RWPE2 (cell line): Measurements from ENCODE around the gene ACHE.
"Not testable (repeated sequence)": the region's sequence is repeated elsewhere in the genome, so short reads cannot be mapped to it uniquely, and the experiment has no call there.

ENCODE experiments used
- ATAC-seq: fragments of 200-7000 bp; cut with Tn5 transposase; 3 replicates; pipeline ENCODE4 v1.9.1; 2021; ENCODE audit warnings: low read depth
- DNase-seq: peaks from one replicate; pipeline ENCODE4 v3.0.0-alpha.2; 2020; ENCODE audit warnings: low spot score
- H3K27ac ChIP-seq: fragments of 450-650 bp; 2 replicates; pipeline ENCODE4 v1.5.1; 2017; ENCODE audit warnings: mild to moderate bottlenecking; ENCODE audit not compliant: poor library complexity, severe bottlenecking
- H3K27me3 ChIP-seq: fragments of 250-450 bp; sonication (Bioruptor Pico); 2 replicates; pipeline ENCODE4 v1.5.1; 2021; ENCODE audit warnings: mild to moderate bottlenecking, moderate library complexity; ENCODE audit not compliant: insufficient read depth, poor library complexity, severe bottlenecking
- H3K36me3 ChIP-seq: fragments of 250-450 bp; sonication (Bioruptor Pico); 2 replicates; pipeline ENCODE4 v1.5.1; 2020; ENCODE audit warnings: low read depth, mild to moderate bottlenecking, moderate library complexity
- H3K4me1 ChIP-seq: fragments of 250-450 bp; sonication (Bioruptor Pico); 2 replicates; pipeline ENCODE4 v1.5.1; 2021; ENCODE audit warnings: mild to moderate bottlenecking, moderate library complexity; ENCODE audit not compliant: insufficient read depth, poor library complexity, severe bottlenecking
- H3K4me3 ChIP-seq: fragments of 250-450 bp; sonication (Bioruptor Pico); 2 replicates; pipeline ENCODE4 v1.5.1; 2021; ENCODE audit warnings: mild to moderate bottlenecking, moderate library complexity; ENCODE audit not compliant: severe bottlenecking
- H3K9me3 ChIP-seq: fragments of 250-450 bp; sonication (Bioruptor Pico); 2 replicates; pipeline ENCODE4 v1.5.1; 2021; ENCODE audit warnings: mild to moderate bottlenecking, moderate library complexity; ENCODE audit not compliant: severe bottlenecking
- CTCF ChIP-seq: fragments of 450-650 bp; IDR thresholded peaks from one replicate; pipeline ENCODE4 v1.5.1; 2017; ENCODE audit warnings: mild to moderate bottlenecking, moderate library complexity; ENCODE audit not compliant: poor library complexity, severe bottlenecking

ACHE gene

GRCh38 chr7:100933734-100934133 is 38.0 kb upstream of the ACHE start:
- Histone ChIP-seq H3K27me3 (no peaks in the 10 kb centered on the region), H3K4me1 (peaks cover 15% of the 10 kb centered on the region), H3K36me3 (no peaks in the 10 kb centered on the region), H3K9me3 (no peaks in the 10 kb centered on the region), H3K27ac (no peak overlapping the region), H3K4me3 (no peak overlapping the region)
- no peak for TF ChIP-seq CTCF
- ATAC-seq: no peak
- DNase-seq: no peak

GRCh38 chr7:100929808-100930174 is 34.1 kb upstream of the ACHE start:
- no peak for DNase-seq
- Histone ChIP-seq H3K9me3 (no peaks in the 10 kb centered on the region), H3K36me3 (no peaks in the 10 kb centered on the region), H3K27me3 (no peaks in the 10 kb centered on the region), H3K4me3 (no peak overlapping the region), H3K27ac (no peak overlapping the region), H3K4me1 (peaks cover 15% of the 10 kb centered on the region)
- no peak for TF ChIP-seq CTCF
- ATAC-seq: peak; percentile 14; the same call in 1 of the 3 replicates

- not testable (repeated sequence) for ATAC-seq, H3K4me3 ChIP-seq, H3K9me3 ChIP-seq, H3K36me3 ChIP-seq, H3K27ac ChIP-seq, H3K4me1 ChIP-seq, H3K27me3 ChIP-seq, DNase-seq
Observed at GRCh38 chr7:100923616-100924015, 27.9 kb upstream of the ACHE start.

GRCh38 chr7:100921039-100921438 is 25.4 kb upstream of the ACHE start:
- Histone ChIP-seq H3K36me3 (no peaks in the 10 kb centered on the region), H3K9me3 (no peaks in the 10 kb centered on the region), H3K27me3 (no peaks in the 10 kb centered on the region), H3K4me1 (no peaks in the 10 kb centered on the region), H3K27ac (no peak overlapping the region), H3K4me3 (no peak overlapping the region)
- no peak for DNase-seq
- TF ChIP-seq CTCF: no peak
- no peak for ATAC-seq

- not testable (repeated sequence) for DNase-seq, H3K4me1 ChIP-seq, H3K9me3 ChIP-seq, H3K4me3 ChIP-seq, H3K36me3 ChIP-seq, ATAC-seq, H3K27ac ChIP-seq, H3K27me3 ChIP-seq
Observed at GRCh38 chr7:100919779-100920437, 24.2 kb upstream of the ACHE start.

- not testable (repeated sequence) for ATAC-seq, DNase-seq, H3K4me3 ChIP-seq, H3K27me3 ChIP-seq, H3K4me1 ChIP-seq, H3K36me3 ChIP-seq, H3K9me3 ChIP-seq, H3K27ac ChIP-seq
Observed at GRCh38 chr7:100919335-100919734, 23.6 kb upstream of the ACHE start.
